Activated CD8-positive, alpha-beta T cell treated with anti-CD3 and anti-CD28 coated beads, Interleukin-2, amount 10 ng/mL, durations not matched to agents 7 days and 5 days (primary cell): ENCODE results near the gene CNTNAP5. TPM values are rescaled to one million over a fixed set of nuclear protein-coding genes. Genes with fewer than 3 reads are reported as not detected.

Experiments used
- ATAC-seq: fragments of 150-1000 bp; cut with Tn5 transposase; one replicate; pipeline ENCODE4 v1.10.0; 2021; ENCODE audit warnings: moderate library complexity
- CTCF ChIA-PET: fragments of 350-600 bp; sonication (Branson Sonifier 250); formaldehyde crosslinking; loops from one replicate; lab custom pipeline; 2021; ENCODE audit warnings: antibody characterized with exemption; lab: Charles Lee
- POLR2A ChIA-PET: fragments of 350-600 bp; sonication (Branson Sonifier 250); formaldehyde crosslinking; loops from one replicate; lab custom pipeline; 2021; ENCODE audit warnings: antibody characterized with exemption; lab: Charles Lee
- DNase-seq: peaks from one replicate; pipeline ENCODE4 v3.0.0-alpha.2; 2020
- H3K27ac Mint-ChIP-seq: one replicate; pipeline ENCODE4 v1.8.0; 2021; ENCODE audit warnings: mild to moderate bottlenecking, mixed read lengths
- H3K27me3 Mint-ChIP-seq: one replicate; pipeline ENCODE4 v1.8.0; 2021; ENCODE audit warnings: low read depth, mixed read lengths
- H3K36me3 Mint-ChIP-seq: one replicate; pipeline ENCODE4 v1.8.0; 2021; ENCODE audit warnings: low read depth, mixed read lengths
- H3K4me1 Mint-ChIP-seq: one replicate; pipeline ENCODE4 v1.8.0; 2021; ENCODE audit warnings: low read depth, mixed read lengths
- H3K4me3 Mint-ChIP-seq: one replicate; pipeline ENCODE4 v1.8.0; 2021; ENCODE audit warnings: mild to moderate bottlenecking, mixed read lengths
- H3K9me3 Mint-ChIP-seq: one replicate; pipeline ENCODE4 v1.8.0; 2022; ENCODE audit warnings: mixed read lengths; ENCODE audit not compliant: insufficient read depth
- total RNA-seq, 2 experiments: library from RNA; stranded (reverse); gene quantifications; one replicate each; pipeline ENCODE4 v1.2.3, GENCODE V29; 2021

Gene CNTNAP5
- total RNA-seq, 2 experiments from 2014 or later = not detected

DNA sequence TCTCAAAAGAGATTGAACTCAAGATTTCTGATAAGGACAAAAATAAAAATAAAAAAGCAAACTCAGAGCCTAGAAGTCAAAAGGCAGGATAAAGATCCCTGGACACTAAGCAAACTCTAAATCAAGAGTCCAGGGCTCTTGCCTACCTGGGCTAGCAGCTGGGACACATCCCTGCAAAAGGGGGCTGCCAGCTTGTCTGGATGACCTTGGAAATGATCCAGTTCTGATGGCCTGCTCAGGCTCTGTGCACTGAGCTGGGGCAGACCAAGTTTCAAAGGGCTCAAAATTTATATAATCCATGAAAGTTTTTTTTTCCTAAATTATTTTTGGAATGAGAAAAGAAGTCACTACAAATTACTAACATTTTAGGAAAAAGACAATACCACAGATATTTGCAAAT, 557.3 kb downstream of the CNTNAP5 start:
- no peaks in the 10 kb centered on the region for H3K4me1 Mint-ChIP-seq
- peaks cover 5% of the 10 kb centered on the region for H3K9me3 Mint-ChIP-seq
- ATAC-seq (no peak), DNase-seq (no peak)
- H3K36me3 Mint-ChIP-seq = no peaks in the 10 kb centered on the region
- H3K4me3 Mint-ChIP-seq = no peak overlapping the region
- H3K27me3 Mint-ChIP-seq = no peaks in the 10 kb centered on the region
- H3K27ac Mint-ChIP-seq = no peak overlapping the region
- POLR2A ChIA-PET = interaction anchor here (0.6 kb wide), 1 partner anchor 289 kb away, joined by 3 read pairs; no protein-coding TSS in a partner anchor
- CTCF ChIA-PET = no interaction called here

DNA sequence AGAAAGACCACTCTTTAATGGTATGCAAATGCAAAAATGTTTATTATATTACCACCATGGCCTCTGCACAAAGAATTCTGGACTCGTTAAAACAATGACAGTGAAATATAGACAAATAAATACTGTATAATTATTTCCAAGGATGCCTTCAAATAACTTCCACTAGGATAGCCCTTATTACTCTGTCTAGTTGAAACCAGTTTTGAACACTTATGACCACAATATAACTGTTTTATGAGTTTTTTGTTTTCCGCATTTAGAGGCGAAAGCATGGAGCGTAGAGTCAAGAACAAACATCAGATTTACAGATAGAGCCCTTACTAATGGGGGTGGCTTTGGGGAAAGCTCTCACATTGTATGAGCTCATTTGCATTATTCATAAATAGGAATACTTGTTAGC, 559.5 kb downstream of the CNTNAP5 start:
- ChIA-PET POLR2A (no interaction called here), CTCF (no interaction called here)
- H3K36me3 Mint-ChIP-seq = no peaks in the 10 kb centered on the region
- H3K4me1 Mint-ChIP-seq = no peaks in the 10 kb centered on the region
- H3K9me3 Mint-ChIP-seq = peaks cover 8% of the 10 kb centered on the region
- DNase-seq (no peak), ATAC-seq (no peak)
- H3K27ac Mint-ChIP-seq = no peak overlapping the region
- H3K27me3 Mint-ChIP-seq = no peaks in the 10 kb centered on the region
- no peak overlapping the region for H3K4me3 Mint-ChIP-seq

DNA sequence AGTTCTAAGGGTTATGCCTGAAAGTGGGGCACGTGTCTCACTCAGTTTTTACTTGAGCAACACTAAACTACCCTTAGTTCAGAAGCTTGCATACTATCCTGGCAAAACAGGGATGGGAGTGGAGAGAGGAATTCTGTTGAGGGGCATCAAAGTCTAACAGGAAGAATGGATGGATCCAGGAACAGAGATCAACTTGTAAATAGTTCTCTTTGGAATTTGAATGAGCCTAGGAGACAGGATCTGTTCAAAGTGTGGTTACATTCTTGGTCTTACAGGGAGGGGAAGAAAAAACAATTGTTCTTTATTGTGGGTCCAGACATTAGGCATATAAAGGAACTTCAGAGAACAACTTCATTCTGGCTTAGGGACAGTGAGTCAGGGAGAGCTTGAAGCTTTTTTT, 560.2 kb downstream of the CNTNAP5 start:
- Mint-ChIP-seq H3K27ac (no peak overlapping the region), H3K9me3 (peaks cover 11% of the 10 kb centered on the region), H3K36me3 (no peaks in the 10 kb centered on the region), H3K4me1 (no peaks in the 10 kb centered on the region), H3K4me3 (no peak overlapping the region), H3K27me3 (no peaks in the 10 kb centered on the region)
- ChIA-PET POLR2A (no interaction called here), CTCF (no interaction called here)
- no peak for ATAC-seq
- no peak for DNase-seq

DNA sequence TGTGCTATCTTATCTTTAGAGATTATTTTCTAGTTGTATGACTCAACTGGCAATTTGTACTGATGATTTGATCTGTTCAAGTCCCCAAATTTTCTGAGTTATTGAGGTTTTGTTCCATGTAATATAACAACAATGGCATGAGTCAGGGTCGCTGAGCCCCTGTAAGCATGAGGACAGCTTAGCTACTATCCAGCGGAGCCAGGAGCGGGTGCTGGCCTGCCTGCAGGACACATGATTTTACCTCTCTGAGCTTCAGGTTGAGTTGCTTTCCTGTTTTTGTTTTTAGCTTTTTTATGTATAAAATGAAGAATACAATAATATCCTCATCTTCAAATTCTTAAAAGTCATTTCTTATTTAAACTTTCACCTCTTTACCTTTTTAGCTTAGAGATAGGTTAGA, 561.1 kb downstream of the CNTNAP5 start:
- H3K27me3 Mint-ChIP-seq = no peaks in the 10 kb centered on the region
- ATAC-seq (no peak), DNase-seq (no peak)
- H3K4me1 Mint-ChIP-seq = no peaks in the 10 kb centered on the region
- no peaks in the 10 kb centered on the region for H3K36me3 Mint-ChIP-seq
- ChIA-PET POLR2A (no interaction called here), CTCF (no interaction called here)
- H3K27ac Mint-ChIP-seq = no peak overlapping the region
- H3K4me3 Mint-ChIP-seq = no peak overlapping the region
- H3K9me3 Mint-ChIP-seq = peaks cover 12% of the 10 kb centered on the region

DNA sequence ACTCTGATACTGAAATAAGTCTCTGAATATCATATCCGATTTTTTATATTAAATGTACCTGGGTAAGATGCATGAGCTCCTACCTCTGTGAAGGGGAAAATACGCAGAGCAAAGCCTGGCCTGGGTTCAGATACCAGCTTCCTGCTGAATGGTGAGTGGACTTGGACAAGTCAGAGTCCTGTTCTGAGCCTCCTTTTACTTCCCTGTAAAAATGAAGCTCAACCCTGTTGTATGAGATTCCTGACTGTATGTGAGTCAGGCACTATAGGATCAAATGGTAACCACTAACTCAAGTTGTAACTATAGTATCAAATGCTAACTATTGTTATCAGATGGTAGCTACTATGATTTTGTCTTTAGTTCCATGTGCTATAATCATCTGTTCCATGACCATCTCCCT, 561.7 kb downstream of the CNTNAP5 start:
- Mint-ChIP-seq H3K4me1 (no peaks in the 10 kb centered on the region), H3K36me3 (no peaks in the 10 kb centered on the region), H3K27ac (no peak overlapping the region), H3K9me3 (peaks cover 12% of the 10 kb centered on the region), H3K27me3 (no peaks in the 10 kb centered on the region), H3K4me3 (no peak overlapping the region)
- no peak for DNase-seq
- ChIA-PET POLR2A (no interaction called here), CTCF (no interaction called here)
- no peak for ATAC-seq

DNA sequence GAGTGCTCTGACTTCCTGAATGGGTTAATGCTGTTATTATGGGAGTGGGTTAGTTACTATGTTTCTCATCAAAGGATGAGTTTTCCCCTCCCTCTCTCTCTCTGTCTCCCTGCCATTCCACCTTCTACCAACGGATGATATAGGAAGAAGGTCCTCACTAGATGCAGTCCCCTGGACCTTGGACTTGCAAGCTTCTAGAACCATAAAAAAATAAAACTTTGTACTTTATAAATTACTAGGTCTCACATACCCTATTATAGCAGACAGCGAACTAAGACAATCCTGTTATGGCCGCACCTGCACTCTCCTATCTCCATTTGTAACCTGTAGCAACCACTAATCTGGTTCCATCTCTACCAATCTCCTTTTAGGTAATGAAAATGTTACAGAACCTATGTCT, 564.9 kb downstream of the CNTNAP5 start:
- ChIA-PET POLR2A (no interaction called here), CTCF (no interaction called here)
- no peaks in the 10 kb centered on the region for H3K4me1 Mint-ChIP-seq
- no peak overlapping the region for H3K27ac Mint-ChIP-seq
- no peaks in the 10 kb centered on the region for H3K36me3 Mint-ChIP-seq
- no peak for ATAC-seq
- H3K27me3 Mint-ChIP-seq = no peaks in the 10 kb centered on the region
- no peak for DNase-seq
- no peak overlapping the region for H3K4me3 Mint-ChIP-seq
- H3K9me3 Mint-ChIP-seq = peaks cover 12% of the 10 kb centered on the region

DNA sequence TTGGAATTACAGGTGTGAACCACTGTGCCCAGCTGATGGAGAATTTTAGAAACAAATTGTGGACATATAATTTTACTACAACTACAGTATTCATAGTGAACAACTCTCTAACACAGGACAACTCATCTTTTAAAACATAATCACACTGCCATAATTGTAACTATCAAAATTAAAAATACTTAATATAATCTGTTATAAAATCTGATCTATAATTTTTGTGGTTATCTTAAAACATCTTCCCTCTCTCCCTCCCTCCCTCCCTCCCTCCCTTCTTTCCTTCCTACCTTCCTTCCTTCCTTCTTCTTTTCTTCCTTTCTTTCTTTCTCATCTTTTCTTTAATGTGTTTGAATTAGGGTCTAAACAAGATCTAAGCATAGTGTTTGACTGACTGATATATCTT, 577.7 kb downstream of the CNTNAP5 start:
- Mint-ChIP-seq H3K9me3 (peaks cover 12% of the 10 kb centered on the region), H3K4me1 (no peaks in the 10 kb centered on the region), H3K27me3 (no peaks in the 10 kb centered on the region), H3K36me3 (no peaks in the 10 kb centered on the region), H3K4me3 (no peak overlapping the region), H3K27ac (no peak overlapping the region)
- DNase-seq (no peak), ATAC-seq (no peak)
- ChIA-PET POLR2A (no interaction called here), CTCF (no interaction called here)

DNA sequence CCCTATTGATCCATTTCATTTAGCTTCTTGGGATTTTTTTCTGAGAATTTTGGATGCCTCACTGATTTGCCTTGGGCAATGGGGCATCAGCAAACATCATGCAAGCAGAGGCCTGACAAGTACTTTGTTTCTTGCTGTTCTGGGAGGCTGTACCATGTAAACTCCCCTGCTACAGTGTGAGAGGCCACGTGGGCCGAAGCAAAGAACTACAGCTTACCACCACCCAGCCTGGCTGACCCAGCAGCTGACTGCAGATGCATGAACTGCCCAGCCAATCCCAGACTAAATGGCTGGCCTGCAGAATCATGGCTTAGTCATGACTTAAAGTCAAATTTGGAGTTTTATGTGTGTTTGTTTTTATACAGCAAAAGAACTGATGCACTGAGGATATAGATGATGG, 579.9 kb downstream of the CNTNAP5 start:
- Mint-ChIP-seq H3K36me3 (no peaks in the 10 kb centered on the region), H3K4me3 (no peak overlapping the region), H3K27me3 (no peaks in the 10 kb centered on the region), H3K9me3 (peaks cover 5% of the 10 kb centered on the region), H3K4me1 (no peaks in the 10 kb centered on the region), H3K27ac (no peak overlapping the region)
- ChIA-PET POLR2A (no interaction called here), CTCF (no interaction called here)
- DNase-seq (no peak), ATAC-seq (no peak)

DNA sequence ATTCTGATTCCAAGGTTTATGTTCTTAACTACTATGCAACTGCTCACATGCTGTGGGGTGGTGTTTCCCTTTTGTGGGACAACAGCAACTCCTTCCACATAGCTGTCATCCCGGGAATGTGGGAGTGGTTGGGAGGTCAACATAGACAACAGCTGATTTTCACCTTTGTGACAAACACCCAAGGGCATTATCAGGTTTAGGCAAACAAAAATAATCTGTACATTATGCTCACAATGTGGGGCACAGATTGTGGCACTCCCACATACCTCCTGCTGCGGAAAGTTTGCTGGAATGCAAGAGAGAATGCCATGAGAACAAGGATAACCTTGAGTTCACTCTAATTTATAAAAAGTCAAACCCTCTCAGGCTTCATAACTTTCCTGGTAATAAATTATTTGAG, 582.6 kb downstream of the CNTNAP5 start:
- no peak overlapping the region for H3K27ac Mint-ChIP-seq
- ChIA-PET CTCF (no interaction called here), POLR2A (no interaction called here)
- no peaks in the 10 kb centered on the region for H3K4me1 Mint-ChIP-seq
- H3K9me3 Mint-ChIP-seq = peaks cover 5% of the 10 kb centered on the region
- no peaks in the 10 kb centered on the region for H3K36me3 Mint-ChIP-seq
- ATAC-seq (no peak), DNase-seq (no peak)
- H3K27me3 Mint-ChIP-seq = no peaks in the 10 kb centered on the region
- H3K4me3 Mint-ChIP-seq = no peak overlapping the region

DNA sequence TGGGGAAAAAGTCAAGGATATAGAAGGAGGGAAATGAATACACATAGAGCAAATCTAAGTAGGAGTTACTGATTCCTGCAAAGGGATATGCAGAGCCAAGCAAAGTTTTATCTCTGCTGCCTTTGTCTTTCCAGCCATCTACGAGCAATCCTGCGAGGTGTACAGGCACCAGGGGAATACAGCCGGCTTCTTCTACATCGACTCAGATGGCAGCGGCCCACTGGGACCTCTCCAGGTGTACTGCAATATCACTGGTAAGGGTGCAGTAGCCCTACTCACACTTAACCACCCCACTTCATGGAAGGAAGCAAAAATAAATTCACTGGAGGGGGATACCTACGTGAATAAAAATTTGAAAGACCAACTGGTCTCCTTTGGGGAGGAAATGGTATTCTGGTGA, 584.6 kb downstream of the CNTNAP5 start:
- ChIA-PET CTCF (no interaction called here), POLR2A (no interaction called here)
- Mint-ChIP-seq H3K4me3 (no peak overlapping the region), H3K36me3 (no peaks in the 10 kb centered on the region), H3K27me3 (no peaks in the 10 kb centered on the region), H3K9me3 (peaks cover 5% of the 10 kb centered on the region), H3K27ac (no peak overlapping the region), H3K4me1 (no peaks in the 10 kb centered on the region)
- ATAC-seq (no peak), DNase-seq (no peak)

DNA sequence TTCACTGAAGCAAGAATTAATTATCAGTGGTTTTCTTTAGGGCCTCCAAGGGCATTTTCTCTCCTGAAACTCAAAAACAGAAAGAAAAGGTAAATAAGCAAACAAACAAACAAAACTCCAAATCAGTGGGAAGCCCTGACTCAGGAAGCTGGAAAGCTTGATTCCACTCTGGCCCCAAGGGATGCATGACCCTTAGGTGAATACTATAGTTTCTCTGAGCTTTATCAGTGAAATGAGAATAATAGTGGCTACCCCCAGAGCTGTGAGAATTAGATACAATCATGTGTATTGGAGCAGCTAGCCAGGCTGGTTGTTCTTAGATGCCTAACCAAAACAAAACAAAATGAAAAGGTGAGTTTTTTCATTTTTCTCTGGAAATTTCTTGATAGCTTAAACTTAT, 585.1 kb downstream of the CNTNAP5 start:
- no peaks in the 10 kb centered on the region for H3K4me1 Mint-ChIP-seq
- H3K27me3 Mint-ChIP-seq = no peaks in the 10 kb centered on the region
- ChIA-PET POLR2A (no interaction called here), CTCF (no interaction called here)
- DNase-seq (no peak), ATAC-seq (no peak)
- no peak overlapping the region for H3K4me3 Mint-ChIP-seq
- H3K27ac Mint-ChIP-seq = no peak overlapping the region
- no peaks in the 10 kb centered on the region for H3K36me3 Mint-ChIP-seq
- H3K9me3 Mint-ChIP-seq = peaks cover 5% of the 10 kb centered on the region

DNA sequence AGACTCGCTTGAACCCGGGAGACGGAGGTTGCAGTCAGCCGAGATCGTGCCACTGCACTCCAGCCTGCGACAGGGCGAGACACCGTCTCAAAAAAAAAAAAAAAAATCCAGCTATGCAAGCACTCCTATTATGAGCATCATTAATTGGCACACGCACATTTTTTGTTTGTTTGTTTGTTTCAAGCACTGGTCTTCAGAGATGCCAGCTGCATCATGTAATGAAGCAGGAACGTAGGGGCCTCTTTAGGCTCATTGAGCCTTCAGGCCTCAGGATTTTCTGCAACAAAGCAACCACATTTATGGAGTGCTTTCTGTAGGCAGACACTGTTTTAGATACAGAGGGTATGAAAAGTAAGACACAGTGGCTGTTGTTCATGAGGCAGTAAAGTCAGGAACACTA, 585.8 kb downstream of the CNTNAP5 start:
- Mint-ChIP-seq H3K4me1 (no peaks in the 10 kb centered on the region), H3K36me3 (no peaks in the 10 kb centered on the region), H3K27ac (no peak overlapping the region), H3K4me3 (no peak overlapping the region), H3K27me3 (no peaks in the 10 kb centered on the region), H3K9me3 (peaks cover 5% of the 10 kb centered on the region)
- ChIA-PET CTCF (no interaction called here), POLR2A (no interaction called here)
- no peak for DNase-seq
- no peak for ATAC-seq

DNA sequence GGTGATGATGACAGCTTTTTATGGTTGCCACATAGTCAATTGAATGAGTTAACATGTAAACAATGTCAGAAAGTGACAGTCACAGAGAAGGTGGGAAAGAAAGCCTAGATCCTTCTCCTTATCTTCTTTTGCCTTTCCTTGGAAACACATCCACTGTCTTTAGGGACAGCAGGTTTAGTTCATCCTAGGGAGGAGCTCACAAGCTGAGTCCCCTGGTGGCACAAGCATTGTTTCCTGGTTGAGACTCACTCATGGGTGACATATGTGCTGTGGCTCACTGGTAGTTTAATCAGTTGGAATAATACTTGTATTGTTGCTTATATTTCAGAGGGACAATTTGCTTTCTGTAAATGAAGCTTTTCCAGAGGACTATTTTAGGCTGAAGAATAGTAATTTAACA, 598.5 kb downstream of the CNTNAP5 start:
- Mint-ChIP-seq H3K27ac (no peak overlapping the region), H3K36me3 (no peaks in the 10 kb centered on the region), H3K4me3 (no peak overlapping the region), H3K27me3 (no peaks in the 10 kb centered on the region), H3K4me1 (no peaks in the 10 kb centered on the region), H3K9me3 (no peaks in the 10 kb centered on the region)
- ChIA-PET CTCF (no interaction called here), POLR2A (no interaction called here)
- ATAC-seq = no peak
- no peak for DNase-seq
